ENCODE data around the gene ZNF565.

GRCh38 chr19:36254848-36255247 is 40.4 kb upstream of the ZNF565 start:
- no peak for TF ChIP-seq EZH2phosphoT487 (IDR thresholded peaks at IDR 0.05; ENCODE audit: borderline replicate concordance, low read depth)
- no peak for TF ChIP-seq CTCF (IDR thresholded peaks at IDR 0.05)
- no peak for TF ChIP-seq YY1 (IDR thresholded peaks at IDR 0.05; ENCODE audit: low read depth)
- TF ChIP-seq USF2 (IDR thresholded peaks at IDR 0.05; ENCODE audit: borderline replicate concordance, low read depth, low read length), result no peak
- TF ChIP-seq RFX5 (IDR thresholded peaks at IDR 0.05; ENCODE audit: low read length), result no peak
- no peak for TF ChIP-seq TAF1 (IDR thresholded peaks at IDR 0.05; ENCODE audit: borderline replicate concordance, low read depth, low read length)
- TF ChIP-seq SIN3A (IDR thresholded peaks at IDR 0.05; ENCODE audit: borderline replicate concordance, low read depth, low read length), result no peak
- no peak for TF ChIP-seq FOXM1 (IDR thresholded peaks at IDR 0.05; ENCODE audit: low read depth)
- no peak for TF ChIP-seq RXRA (IDR thresholded peaks at IDR 0.05; ENCODE audit: borderline replicate concordance, low read depth)
- TF ChIP-seq EP300 (IDR thresholded peaks at IDR 0.05; ENCODE audit: borderline replicate concordance in 1 of 2, low read depth in 1 of 2, low read length in 1 of 2), result no peak
